Tibial nerve (tissue), 3 donors: ENCODE results near the gene CD300A.

Experiments used
- CTCF ChIP-seq, 5 experiments: fragments of 200-600 bp in 3 of 5; fragments of 450-650 bp in 2 of 5; sonication (generic) in 3 of 5; IDR thresholded peaks; one replicate each; pipeline ENCODE4 v1.5.1; 2016 to 2019; ENCODE audit warnings: antibody characterized with exemption in 5 of 5, mild to moderate bottlenecking in 3 of 5, moderate library complexity in 2 of 5
- POLR2A ChIP-seq, 2 donors: fragments of 450-650 bp; IDR thresholded peaks; one replicate each; pipeline ENCODE4 v1.6.1; 2017; ENCODE audit warnings: antibody characterized with exemption in 2 of 2, mild to moderate bottlenecking in 2 of 2, moderate library complexity in 2 of 2

GRCh38 chr17:74520790-74521480 lies 54.5 kb downstream of the CD300A start:
- TF ChIP-seq CTCF (IDR thresholded peaks at IDR 0.05) (no peak), POLR2A (IDR thresholded peaks at IDR 0.05) (no peak)
